ENCODE results near the gene ZNF454.

Gene ZNF454

DNA sequence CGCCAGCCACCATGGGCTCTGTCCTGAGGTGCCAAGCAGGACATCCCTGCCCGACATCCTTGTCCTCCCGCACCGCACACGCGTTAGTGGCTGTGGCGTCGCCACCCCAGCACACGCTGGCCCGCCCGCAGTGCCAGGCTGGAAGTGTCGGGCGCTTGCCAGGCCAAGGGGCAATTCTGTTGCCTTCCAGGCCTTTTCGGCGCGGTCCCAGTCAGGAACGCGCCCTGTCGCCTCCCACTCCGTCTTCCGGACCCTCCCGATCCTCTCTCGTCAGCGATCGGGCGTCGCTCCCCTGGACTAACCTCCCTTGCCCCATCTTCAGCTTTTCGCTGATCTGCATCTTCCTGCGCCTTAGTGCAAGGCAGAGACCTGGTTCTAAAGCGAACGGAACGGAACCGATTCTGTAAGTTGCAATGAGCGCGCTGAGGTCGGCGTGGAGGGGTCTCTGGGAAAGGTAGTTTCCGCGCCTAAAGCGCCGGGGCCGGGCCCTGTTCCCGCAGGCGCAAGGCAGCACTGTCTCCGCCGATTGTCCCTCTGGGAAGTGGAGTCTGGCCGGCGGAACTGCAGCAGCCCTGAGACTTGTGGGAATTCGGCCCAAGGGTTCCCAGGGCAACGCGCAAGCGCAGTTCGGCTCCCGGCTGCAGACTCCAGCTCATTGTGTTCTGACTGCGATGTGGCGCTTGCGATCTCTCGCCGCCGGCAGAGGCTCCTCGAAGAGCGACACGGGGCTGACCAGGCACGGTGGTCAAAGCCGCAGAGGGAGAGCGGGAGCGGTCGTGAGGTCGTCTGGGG, at the start of gene ZNF454:
TSS of gene ZNF454 (plus strand) at position 630 of the 792 bp plus-strand sequence. CDS start 1,594 bp downstream, outside the sequence.
- no peak for DNase-seq

DNA sequence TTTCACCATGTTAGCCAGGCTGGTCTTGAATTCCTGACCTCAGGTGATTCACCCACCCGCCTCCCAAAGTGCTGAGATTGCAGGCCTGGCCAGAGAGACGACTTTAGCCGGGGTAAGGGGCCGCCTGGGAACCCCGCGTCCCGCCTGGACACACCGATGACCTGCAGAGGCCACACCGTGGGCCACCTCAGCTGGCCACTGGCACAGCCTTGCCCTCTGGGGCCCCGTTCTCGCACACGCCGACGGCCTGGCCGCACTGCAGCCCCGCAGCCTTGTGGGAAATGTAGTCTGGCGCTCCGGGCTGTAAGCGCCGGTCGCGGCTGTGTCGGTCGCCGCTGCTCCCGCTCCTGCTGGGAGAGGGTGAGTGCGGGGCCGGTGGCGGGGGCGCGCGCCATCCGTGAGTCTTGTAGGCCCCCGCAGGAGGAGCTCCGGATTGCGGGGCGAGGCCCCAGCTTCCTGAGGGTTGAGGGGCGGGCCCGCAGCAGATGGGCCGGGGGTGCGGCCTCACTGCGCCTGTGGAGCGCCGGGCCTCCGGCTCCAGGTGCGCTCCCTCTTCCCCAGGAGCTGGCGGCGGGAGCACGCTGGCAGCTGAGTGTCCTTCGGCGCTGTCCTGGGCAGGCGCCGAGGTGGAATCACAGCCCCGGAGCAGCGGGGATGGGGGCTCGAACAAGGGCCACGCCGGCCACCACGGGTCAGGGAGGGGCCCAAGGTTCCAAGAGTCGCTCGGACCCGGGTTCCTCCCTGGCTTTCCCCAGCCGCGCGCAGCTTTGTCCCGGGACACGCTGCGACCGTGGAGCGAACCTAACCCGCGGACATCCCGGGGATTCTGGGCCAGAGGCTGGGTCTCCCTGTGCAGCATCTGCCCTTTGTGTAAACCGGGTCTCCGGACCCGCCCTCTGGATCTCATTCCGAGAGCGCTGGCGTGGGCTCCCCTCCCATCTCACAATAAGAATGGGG, 45.1 kb upstream of the ZNF454 start, which contains the start of gene ZFP2:
TSS of gene ZFP2 (plus strand) at position 299 of the 957 bp plus-strand sequence. CDS start 35,401 bp downstream, outside the sequence.
- peak; percentile 13 for DNase-seq

DNA sequence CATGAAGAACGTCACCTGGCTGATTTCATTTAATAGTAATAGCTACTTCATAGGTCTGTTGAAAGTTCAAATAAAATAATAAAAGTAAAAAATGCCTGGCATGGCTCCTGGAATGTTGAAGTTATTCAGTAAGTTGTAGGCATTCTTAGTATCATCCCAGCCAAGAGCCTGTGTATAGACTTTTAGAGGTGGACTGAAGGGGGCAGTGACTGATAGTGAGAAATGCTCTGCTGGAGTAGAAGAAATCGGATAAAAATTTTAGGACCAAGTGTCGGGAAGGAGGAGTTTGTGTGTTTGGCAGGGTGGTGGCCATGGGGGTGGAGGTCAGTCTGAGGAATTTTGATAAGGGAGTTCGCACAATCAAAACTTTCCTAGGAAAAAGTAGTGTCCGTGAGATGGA, 41.7 kb upstream of the ZNF454 start:
- no peak for DNase-seq

- no peak for DNase-seq
Measured at GRCh38 chr5:178902849-178903248, 38.1 kb upstream of the ZNF454 start.

DNA sequence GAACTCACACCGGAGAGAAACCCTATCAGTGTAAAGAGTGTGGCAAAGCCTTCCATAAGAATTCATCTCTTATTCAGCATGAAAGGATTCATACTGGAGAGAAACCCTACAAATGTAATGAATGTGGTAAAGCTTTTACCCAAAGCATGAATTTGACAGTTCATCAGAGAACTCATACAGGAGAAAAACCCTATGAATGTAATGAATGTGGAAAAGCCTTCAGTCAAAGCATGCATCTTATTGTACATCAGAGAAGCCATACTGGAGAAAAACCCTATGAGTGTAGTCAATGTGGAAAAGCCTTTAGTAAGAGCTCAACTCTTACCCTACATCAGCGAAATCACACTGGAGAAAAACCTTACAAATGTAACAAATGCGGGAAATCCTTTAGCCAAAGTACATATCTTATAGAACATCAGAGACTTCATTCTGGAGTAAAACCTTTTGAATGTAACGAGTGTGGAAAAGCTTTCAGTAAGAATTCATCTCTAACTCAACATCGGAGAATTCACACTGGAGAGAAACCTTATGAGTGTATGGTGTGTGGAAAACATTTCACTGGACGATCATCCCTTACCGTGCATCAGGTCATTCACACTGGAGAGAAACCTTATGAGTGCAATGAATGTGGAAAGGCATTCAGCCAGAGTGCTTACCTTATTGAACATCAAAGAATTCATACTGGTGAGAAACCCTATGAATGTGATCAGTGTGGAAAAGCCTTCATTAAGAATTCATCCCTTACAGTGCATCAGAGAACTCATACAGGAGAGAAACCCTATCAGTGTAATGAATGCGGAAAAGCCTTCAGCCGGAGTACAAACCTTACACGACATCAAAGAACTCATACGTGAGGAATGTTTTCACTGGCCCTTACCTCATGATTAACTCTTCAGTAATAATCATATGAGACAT, 8.9 kb upstream of the ZNF454 start:
- peak; percentile 5 for DNase-seq

DNA sequence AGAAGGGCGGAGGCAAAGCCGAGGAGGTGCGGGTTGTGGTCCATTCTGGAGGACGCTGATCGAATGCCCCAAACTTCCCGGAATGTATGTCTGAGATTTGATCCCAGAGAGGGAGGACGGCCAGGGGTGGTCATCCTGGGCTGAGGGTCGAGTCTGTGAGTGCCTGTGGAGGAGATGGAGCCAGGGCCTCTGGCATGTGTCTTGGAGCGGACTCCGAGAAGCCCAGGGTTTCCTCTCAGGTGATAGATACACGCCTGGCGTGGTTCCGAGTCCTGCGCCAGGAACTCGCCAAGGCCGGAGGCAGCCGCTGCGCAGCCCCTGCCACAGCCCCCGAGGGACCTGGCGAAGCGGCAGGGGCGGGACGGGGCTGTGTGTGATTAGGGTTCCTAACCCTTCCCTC, 363 bp downstream of the ZNF454 start:
- no peak for DNase-seq

GRCh38 chr5:178965465-178966055, 24.6 kb downstream of the ZNF454 start:
- no peak for DNase-seq

- DNase-seq = no peak
Measured at GRCh38 chr5:178981381-178981780, 40.4 kb downstream of the ZNF454 start.

- no peak for DNase-seq
Measured at GRCh38 chr5:178982941-178983340, 41.9 kb downstream of the ZNF454 start.

- no peak for DNase-seq
Measured at GRCh38 chr5:178983728-178984127, 42.7 kb downstream of the ZNF454 start.

DNA sequence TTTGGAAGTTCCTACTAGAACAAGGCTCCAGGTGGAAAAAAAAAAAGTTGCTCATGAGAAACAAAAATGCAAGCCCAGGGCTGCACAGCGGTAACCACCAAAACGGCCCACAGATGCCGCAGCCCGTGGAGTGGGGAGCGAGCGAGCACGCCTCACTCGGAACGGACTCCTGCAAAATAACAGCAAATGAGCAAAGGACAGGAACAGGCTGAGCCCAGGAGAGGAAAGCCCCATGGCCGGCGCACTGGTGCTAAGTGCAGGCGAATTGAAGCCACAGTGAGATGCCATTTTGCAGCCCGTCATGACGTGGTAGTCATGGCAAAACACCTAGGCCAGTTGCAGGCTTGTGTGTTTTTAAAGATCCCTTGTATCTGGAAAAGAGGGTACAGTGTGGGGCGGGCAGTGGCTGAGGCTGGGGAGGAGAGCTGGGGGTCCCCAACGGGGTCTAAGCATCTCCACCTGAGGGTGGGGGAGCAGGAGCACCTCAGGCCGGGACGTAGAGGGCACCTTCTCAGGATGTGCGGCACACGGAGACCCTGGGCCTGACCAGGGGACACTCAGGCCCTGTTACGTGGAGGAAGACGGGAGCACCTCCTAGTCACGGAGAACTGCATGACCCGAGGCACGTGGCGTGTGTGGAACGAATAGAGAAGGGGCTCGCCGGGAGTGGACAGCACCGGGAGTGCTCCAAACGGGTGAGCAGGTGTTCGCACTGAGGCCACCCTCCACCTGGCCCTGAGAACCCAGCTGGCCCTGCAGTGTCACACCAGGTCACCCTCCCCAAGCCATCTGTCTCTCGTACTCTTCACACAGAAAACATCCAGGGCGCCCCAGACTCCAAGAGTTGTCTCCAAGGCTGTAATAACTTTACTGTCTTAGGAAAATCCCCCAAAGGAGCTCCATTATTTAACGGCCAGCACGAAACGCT, 43.4 kb downstream of the ZNF454 start:
- DNase-seq = no peak

GRCh38 chr5:178986326-178986960, 45.4 kb downstream of the ZNF454 start:
- DNase-seq = no peak

DNA sequence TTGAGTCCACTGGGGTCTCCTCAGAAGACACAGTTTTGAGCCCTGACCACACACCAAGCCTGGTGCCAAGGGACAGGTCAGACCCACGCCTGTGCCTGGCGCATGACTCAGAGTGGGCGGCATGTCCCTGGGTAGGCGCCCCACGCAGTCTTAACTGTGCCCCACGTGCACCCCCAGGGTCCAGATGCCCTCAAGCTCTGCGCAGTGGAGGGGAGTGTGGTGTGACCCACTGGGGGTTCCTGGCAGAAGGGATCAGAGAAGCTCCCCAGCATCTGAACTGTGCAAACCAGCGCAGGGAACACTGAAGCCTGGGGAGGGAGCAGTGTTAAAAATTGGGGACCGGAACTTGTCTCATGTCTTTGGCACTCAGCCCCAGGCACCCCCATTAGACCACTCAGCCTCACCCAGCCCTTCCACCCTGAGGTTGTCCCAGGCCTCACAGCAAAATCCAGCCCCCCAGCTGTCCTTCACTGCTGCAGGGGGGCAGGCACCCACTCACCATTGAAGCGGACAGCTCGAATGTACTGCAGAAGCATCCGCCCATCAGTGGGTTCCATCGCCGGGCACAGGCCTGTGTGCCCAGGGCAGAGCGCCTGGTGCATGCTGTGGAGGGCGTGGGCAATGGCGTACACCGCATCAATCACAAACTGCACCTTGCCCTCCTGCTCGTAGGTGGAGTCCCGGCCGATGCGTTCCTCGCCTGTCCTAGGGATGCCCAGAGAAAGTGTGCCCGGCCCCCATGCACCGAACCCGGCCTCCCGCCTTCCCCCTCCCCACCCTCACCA, 47.6 kb downstream of the ZNF454 start:
- no peak for DNase-seq

DNA sequence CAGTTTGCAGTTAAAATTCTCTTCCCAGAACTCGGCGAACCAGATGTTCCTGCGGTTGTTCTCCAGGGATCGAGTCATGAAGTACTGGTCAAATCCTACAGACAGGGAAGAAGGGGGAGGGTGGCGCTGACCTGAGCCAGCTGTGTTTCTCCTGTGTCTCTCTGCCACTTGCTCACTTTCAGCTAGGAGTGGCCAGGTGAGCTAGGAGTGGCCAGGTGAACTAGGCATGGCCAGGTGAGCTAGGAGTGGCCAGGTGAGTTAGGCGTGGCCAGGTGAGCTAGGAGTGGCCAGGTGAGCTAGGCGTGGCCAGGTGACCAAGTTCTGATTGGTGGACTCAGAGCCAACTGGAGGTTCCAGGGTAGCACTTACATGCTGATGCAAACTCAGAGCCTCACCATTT, 48.3 kb downstream of the ZNF454 start:
- no peak for DNase-seq

GRCh38 chr5:178990491-178990890, 49.5 kb downstream of the ZNF454 start:
- DNase-seq = no peak

GRCh38 chr5:178991190-178992145, 50.5 kb downstream of the ZNF454 start:
- no peak for DNase-seq

- no peak for DNase-seq
Measured at GRCh38 chr5:178992291-178992895, 51.4 kb downstream of the ZNF454 start.

- no peak for DNase-seq
Measured at GRCh38 chr5:178993236-178993765, 52.3 kb downstream of the ZNF454 start.

Measured in hematopoietic multipotent progenitor cell treated with erythropoietin and hydrocortisone succinate and interleukin-3 and kit ligand, for 6 days (in vitro differentiated cells).